Fibroblast of lung (primary cell): Measurements from ENCODE around the gene SLC24A5. TPM values are rescaled to one million over a fixed set of nuclear protein-coding genes. Genes with fewer than 3 reads are reported as not detected.

Source experiments
- DNase-seq, 2 donors: peaks; one replicate each; pipeline versions ENCODE4 v3.0.0 to v3.0.0-alpha.2; 2010; ENCODE audit warnings: low read depth in 2 of 2
- H2AFZ ChIP-seq: 2 replicates; pipeline ENCODE4 v1.5.1; 2012; ENCODE audit warnings: low read length, control low read depth, inconsistent platforms
- H3K27ac ChIP-seq: 2 replicates; pipeline ENCODE4 v1.5.1; 2011; ENCODE audit warnings: low read length, control low read depth; ENCODE audit not compliant: insufficient read depth
- H3K27me3 ChIP-seq: 2 replicates; pipeline ENCODE4 v1.5.1; 2011; ENCODE audit warnings: mild to moderate bottlenecking, low read length; ENCODE audit not compliant: control insufficient read depth, insufficient read depth
- H3K36me3 ChIP-seq: 2 replicates; pipeline ENCODE4 v1.5.1; 2011; ENCODE audit warnings: low read length; ENCODE audit not compliant: control insufficient read depth, insufficient read depth
- H3K4me1 ChIP-seq: 2 replicates; pipeline ENCODE4 v1.5.1; 2011; ENCODE audit warnings: low read length; ENCODE audit not compliant: control insufficient read depth, insufficient read depth; ENCODE audit errors: extremely low read depth
- H3K4me2 ChIP-seq: 2 replicates; pipeline ENCODE4 v1.5.1; 2011; ENCODE audit warnings: low read length, control low read depth; ENCODE audit not compliant: insufficient read depth; ENCODE audit errors: extremely low read depth
- H3K4me3 ChIP-seq, 4 experiments: fragments of 200-600 bp in 1 of 4; sonication (generic) in 1 of 4; replicated peaks in 1 of 4; 2 replicates each; pipeline ENCODE4 v1.5.1; 2011 to 2016; ENCODE audit warnings: low read length in 4 of 4, low read depth in 3 of 4, mild to moderate bottlenecking in 3 of 4, control low read depth in 2 of 4, inconsistent platforms in 1 of 4, mixed read lengths in 1 of 4; ENCODE audit not compliant: insufficient read depth in 1 of 4; ENCODE audit errors: control extremely low read depth in 1 of 4
- H3K79me2 ChIP-seq: 2 replicates; pipeline ENCODE4 v1.5.1; 2012; ENCODE audit warnings: mild to moderate bottlenecking, low read length, inconsistent platforms; ENCODE audit not compliant: control insufficient read depth, insufficient read depth
- H3K9ac ChIP-seq: 2 replicates; pipeline ENCODE4 v1.5.1; 2011; ENCODE audit warnings: mild to moderate bottlenecking, low read length, control low read depth; ENCODE audit not compliant: insufficient read depth
- H3K9me3 ChIP-seq: 2 replicates; pipeline ENCODE4 v1.5.1; 2012; ENCODE audit warnings: low read depth, low read length; ENCODE audit not compliant: control insufficient read depth, insufficient read depth
- H4K20me1 ChIP-seq: 2 replicates; pipeline ENCODE4 v1.5.1; 2011; ENCODE audit warnings: low read length; ENCODE audit not compliant: control insufficient read depth, insufficient read depth; ENCODE audit errors: extremely low read depth
- CTCF ChIP-seq, 2 donors: IDR thresholded peaks in 1 of 2; conservative IDR thresholded peaks in 1 of 2; 1 replicate in 1 of 2; 2 replicates in 1 of 2; pipeline ENCODE4 v1.5.1; 2011 to 2012; ENCODE audit warnings: low read length in 2 of 2, control low read depth in 1 of 2, inconsistent platforms in 1 of 2, low read depth in 1 of 2, mild to moderate bottlenecking in 1 of 2
- EZH2 ChIP-seq: IDR thresholded peaks from 2 replicates; pipeline ENCODE4 v1.5.1; 2012; ENCODE audit warnings: low read length, control low read depth, mild to moderate bottlenecking; ENCODE audit errors: missing control alignments
- polyA plus RNA-seq, 2 donors: library from polyadenylated mRNA; depleted of rRNA in 1 of 2; stranded (reverse) in 1 of 2; unstranded in 1 of 2; fragments of >200 nt; gene quantifications; 2 replicates each; pipeline ENCODE4 v1.2.1, GENCODE V29; 2011 to 2012; ENCODE audit warnings: missing spikeins in 1 of 2
- total RNA-seq: library from RNA; depleted of rRNA; stranded (reverse); fragments of >200 nt; gene quantifications from 2 replicates; pipeline ENCODE4 v1.2.1, GENCODE V29; 2014

The SLC24A5 gene
- total and polyA plus RNA-seq, 2 donors (not counting 1 experiment from before 2014, with no cell fraction given) = not detected

- Histone ChIP-seq H3K9me3 (no peaks in the 10 kb centered on the region), H2AFZ (no peak overlapping the region), H4K20me1 (no peaks in the 10 kb centered on the region), H3K4me3 (peak overlapping the region in 2 of 4 experiments; percentile 43 to 65), H3K27me3 (no peaks in the 10 kb centered on the region), H3K36me3 (no peaks in the 10 kb centered on the region), H3K27ac (no peak overlapping the region), H3K79me2 (peaks cover 7% of the 10 kb centered on the region), H3K9ac (no peak overlapping the region), H3K4me2 (peak overlapping the region; percentile 5), H3K4me1 (no peaks in the 10 kb centered on the region)
- peak in 1 of 2 donors; percentile 3 for DNase-seq
- TF ChIP-seq CTCF (conservative IDR thresholded peaks at IDR 0.05 in 1 of 2, IDR thresholded peaks at IDR 0.05 in 1 of 2; ENCODE audit: low read depth in 1 of 2, low read length in 2 of 2) = no peak
- TF ChIP-seq EZH2 = no peak
Observed at GRCh38 chr15:48178648-48178931, 57.8 kb downstream of the SLC24A5 start.

- Histone ChIP-seq H3K27ac (no peak overlapping the region), H3K4me3 (no peak overlapping the region), H3K4me2 (no peak overlapping the region), H3K27me3 (no peaks in the 10 kb centered on the region), H3K36me3 (no peaks in the 10 kb centered on the region), H3K9me3 (no peaks in the 10 kb centered on the region), H3K79me2 (no peaks in the 10 kb centered on the region), H4K20me1 (no peaks in the 10 kb centered on the region), H3K9ac (no peak overlapping the region), H2AFZ (no peak overlapping the region), H3K4me1 (no peaks in the 10 kb centered on the region)
- TF ChIP-seq CTCF (conservative IDR thresholded peaks at IDR 0.05 in 1 of 2, IDR thresholded peaks at IDR 0.05 in 1 of 2; ENCODE audit: low read depth in 1 of 2, low read length in 2 of 2) (no peak), EZH2 (no peak)
- DNase-seq = no peak
Observed at GRCh38 chr15:48182749-48183148, 62.0 kb downstream of the SLC24A5 start.

- no peaks in the 10 kb centered on the region for H3K27me3 ChIP-seq
- no peak overlapping the region for H3K4me2 ChIP-seq
- H3K36me3 ChIP-seq = no peaks in the 10 kb centered on the region
- H2AFZ ChIP-seq = no peak overlapping the region
- no peak overlapping the region for H3K27ac ChIP-seq
- no peaks in the 10 kb centered on the region for H3K9me3 ChIP-seq
- peak in 1 of 2 donors; percentile 15 for DNase-seq
- H4K20me1 ChIP-seq = no peaks in the 10 kb centered on the region
- no peaks in the 10 kb centered on the region for H3K79me2 ChIP-seq
- no peak overlapping the region for H3K4me3 ChIP-seq
- no peaks in the 10 kb centered on the region for H3K4me1 ChIP-seq
- no peak for TF ChIP-seq CTCF (conservative IDR thresholded peaks at IDR 0.05 in 1 of 2, IDR thresholded peaks at IDR 0.05 in 1 of 2; ENCODE audit: low read depth in 1 of 2, low read length in 2 of 2)
- TF ChIP-seq EZH2 = no peak
- no peak overlapping the region for H3K9ac ChIP-seq
Observed at GRCh38 chr15:48185529-48185928, 64.7 kb downstream of the SLC24A5 start.
